RCC 7860 (cell line): ENCODE data around the gene LAMTOR5.
"Not testable (repeated sequence)": the region's sequence is repeated elsewhere in the genome, so short reads cannot be mapped to it uniquely, and the experiment has no call there.

Experiments
- DNase-seq: peaks from one replicate; pipeline ENCODE4 v3.0.0-alpha.2; 2015; ENCODE audit warnings: low spot score
- FAIRE-seq: peaks from 2 replicates; lab custom pipeline; 2012; peaks lifted over from hg19 to GRCh38; lab: Jason Lieb, UNC

The LAMTOR5 gene

DNA sequence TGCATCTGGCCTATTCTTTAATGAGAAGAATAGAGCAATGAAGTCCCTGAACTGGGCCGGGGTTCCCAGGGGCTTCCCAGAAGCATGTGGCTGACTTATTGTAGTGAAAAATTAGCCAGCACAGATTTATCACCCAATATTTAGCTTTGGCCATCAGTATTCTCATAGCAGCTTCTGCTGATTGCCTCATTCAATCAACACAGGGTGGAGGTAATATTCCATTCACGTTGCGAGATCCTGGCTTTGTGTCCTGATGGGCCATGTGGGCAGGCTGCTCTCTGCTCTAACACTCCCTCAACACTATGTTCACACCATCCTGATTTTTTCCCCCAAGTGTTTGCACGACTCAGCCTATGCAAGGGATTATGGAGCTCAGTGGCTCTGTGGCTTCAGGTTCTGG, 21.5 kb upstream of the LAMTOR5 start:
- FAIRE-seq = no peak
- no peak for DNase-seq

DNA sequence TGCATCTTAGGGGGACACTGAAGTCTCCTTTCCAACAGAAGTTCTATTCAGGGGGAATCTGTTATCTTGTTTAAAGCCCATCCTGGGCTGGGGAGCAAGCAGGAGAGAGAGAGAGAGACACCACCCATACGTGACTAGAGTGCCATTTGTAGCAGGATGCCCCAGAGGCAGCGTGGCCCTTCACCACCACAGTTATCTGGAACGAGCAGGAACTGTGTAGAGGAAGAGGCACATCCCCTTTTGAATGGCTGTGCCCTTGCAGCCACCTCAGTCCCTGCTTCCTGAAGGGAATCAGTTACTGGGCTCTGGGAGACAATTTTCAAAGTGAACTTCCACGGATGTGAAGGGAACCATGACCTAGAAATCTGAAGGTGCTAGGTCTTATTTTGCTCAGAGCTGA, 19.4 kb upstream of the LAMTOR5 start:
- FAIRE-seq (no peak), DNase-seq (no peak)

DNA sequence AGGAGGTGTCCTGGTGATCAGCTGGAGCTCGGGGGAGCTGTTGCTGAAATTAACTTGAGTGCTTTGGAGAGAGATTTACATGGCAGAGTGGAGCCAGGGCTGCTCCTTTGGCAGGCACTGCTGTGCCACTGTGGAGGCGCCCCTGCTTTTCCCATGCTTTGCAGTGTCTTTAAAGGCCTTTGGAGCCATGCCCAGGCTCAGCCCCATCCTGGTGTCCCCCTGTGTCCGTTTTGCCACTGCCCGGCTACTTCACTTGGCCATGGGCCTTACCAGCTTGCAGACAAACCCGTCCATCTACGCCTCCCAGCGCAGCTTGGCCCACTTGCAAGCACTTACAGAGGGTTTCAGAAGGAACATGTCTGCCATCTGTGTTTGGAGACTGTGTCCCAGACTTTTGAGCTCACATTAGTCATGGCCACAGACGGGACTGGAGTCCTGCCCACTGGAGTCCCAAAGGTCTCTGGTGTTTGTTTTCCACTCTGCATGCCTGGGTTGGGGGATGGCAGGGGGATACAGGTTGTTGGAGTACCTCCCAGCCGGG, 18.2 kb upstream of the LAMTOR5 start:
- FAIRE-seq (no peak), DNase-seq (no peak)

DNA sequence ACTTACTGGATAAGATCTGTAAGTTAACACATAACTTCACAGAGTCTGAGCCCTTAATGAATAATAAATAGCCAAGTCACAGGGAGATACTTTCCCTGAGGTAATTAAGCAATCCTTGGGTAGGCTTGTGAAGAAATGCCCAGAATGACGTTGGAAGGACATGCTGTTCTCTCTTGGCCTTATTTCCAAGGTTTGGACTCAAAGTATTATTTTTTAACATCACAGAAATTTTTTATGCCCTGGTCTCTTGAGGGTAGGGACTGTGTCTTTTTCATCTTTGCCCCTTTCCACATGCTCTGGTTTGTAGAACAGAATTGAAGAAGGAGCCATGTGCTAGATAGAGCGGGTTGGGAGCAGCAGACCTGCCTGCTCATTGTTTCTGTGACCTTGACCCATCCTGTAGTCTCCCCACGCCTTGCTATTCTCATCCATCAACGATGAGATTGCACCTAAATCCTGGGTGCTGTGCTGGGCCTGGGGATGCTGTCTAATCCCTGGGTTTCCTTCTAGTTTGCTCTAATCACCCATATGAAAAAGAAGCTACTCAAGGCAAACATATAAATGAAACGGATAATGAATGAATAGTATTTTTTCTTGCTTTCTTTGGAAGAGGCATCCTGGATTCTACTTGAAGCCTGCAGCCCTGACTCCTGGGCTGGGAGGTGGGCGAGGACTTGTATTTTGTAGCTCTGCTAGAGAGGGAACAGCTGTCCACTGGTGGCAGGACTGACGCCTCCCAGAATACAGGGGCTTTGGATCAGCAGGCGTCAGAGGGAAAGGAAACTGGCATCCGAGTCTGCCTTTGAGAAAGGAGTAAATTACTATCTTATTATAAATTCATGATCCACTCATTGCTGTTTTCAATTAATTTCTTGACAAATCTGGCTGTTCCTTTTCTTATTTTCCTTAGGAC, 17.5 kb upstream of the LAMTOR5 start:
- FAIRE-seq = no peak
- DNase-seq = no peak

DNA sequence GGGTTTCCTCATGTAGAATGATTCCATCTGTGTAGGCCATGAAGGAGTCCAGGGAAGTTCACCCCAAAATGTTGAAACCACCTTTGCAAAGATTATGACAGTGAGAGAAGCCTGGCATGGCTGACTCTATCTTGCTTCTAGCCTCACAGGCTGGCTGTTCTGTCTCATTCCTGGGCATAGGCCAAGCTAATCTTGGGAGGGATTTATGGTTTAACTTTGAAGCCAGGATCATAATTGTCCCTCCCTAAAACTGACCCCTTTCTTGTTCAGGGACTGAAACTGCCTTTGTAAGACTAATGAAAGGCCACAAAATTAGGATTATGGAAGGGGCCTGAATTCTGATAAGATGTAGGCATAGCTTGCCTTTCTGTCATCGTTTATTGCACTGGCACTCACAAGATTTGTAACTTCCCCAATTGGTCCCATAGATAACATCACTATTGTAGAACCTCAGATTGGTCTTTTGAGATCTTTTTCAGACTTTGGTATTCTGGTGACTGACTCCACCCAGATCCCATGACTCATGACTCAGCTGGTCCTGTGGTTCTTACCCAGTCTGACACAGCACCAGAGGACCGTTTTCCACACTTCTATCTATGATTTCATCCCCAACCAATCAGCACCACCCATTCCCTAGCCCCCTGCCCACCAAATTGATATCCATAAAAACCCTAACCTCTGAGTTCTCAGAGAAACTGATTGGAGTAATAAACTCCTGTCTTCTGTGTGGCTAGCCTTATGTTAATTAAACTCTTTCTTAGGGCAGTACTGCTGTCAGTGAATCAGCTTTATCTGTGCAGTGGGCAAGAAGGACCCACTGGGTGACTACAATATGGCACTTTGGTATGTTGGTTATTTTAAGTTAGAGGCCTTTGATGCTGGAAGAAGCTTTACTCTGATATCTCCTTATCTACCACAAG, 13.6 kb upstream of the LAMTOR5 start:
- no peak for FAIRE-seq
- DNase-seq = peak; percentile 15

DNA sequence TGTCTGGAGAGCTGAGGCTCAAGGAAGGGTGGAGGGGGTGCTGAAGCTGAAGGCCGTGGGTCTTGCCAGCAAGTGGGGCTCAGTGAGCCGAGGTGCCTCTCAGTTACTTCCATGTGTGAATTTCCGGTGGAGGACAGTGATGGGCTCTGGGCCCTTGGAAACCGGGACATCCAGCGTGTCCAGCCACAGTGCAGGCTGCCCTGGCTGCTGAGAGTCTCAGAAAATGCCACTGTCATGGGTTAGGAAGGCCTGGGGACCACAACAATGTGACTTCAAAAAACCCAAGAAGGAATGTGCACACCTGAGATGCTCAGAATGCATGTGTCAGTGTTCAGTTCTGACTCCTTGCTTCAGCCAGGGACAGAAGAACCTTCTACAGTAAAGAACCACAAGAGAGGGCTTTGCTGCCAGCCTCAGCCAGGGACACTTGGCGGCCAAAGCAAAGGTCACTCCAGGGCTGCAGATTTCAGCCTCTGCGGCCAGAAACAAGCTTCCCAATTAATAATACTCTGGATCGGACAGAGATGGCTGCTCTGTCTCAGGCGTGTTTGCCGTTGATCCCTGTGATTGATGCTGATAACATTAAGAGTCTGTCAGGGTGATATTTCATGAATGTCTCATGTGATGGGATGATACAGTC, 12.6 kb upstream of the LAMTOR5 start:
- FAIRE-seq (no peak), DNase-seq (no peak)

DNA sequence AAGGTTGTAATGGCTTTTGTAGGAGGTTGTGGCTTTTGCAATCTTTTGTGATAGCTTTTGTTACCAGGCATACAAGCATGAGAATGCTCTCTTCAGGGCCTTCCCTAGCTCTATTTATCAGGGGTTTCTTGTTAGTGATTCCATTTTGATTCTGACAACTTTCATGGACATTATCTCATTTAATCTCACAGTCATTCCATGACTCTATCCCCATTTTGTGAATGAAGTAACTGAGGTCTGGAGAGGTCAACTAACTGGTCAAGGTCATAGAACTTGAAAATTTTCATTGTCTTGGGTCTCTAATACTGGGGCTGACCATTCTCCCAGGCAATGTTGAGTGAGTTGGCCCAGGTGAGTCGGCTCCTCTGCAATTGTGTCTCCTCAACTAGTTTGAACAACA, 11.2 kb upstream of the LAMTOR5 start:
- DNase-seq (no peak), FAIRE-seq (no peak)

DNA sequence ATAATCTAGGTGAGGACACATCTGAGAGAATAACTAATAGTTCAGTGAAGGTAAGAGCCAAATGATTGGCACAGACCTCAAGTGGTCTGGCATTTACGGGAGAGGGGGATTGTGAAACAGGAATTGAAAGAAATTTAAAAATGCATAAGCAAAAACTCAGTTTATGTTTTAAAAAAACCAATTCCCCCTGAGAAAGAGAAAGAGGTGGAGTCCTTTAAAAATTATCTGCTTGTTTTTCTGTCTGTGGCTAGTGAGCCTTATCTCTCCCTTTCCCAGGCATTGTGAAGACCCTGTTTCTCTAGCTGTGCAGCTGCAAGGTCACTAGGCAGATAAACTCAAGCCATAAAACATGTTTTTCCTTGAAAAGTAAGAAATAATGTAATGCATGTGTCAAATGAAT, 5.6 kb upstream of the LAMTOR5 start:
- not testable (repeated sequence) for DNase-seq, FAIRE-seq

DNA sequence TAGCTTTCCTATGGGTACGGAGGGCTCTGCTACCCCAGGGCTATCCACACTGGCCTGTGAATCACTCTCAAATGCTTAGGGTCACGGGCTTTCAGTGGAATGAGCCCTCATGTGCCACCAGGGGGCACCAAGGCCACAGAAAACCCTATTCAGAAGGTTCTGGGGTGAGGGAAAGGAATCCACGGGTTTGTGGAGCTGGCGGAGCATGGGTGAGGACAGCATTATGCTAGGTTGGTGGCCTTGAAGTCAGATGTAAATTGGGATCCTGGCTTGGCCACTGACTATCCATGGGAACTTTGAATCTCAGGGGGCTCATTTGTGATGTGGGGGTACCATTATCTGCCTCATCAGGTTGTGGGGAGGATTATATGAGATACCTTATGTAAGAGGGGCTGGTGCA, 5.1 kb upstream of the LAMTOR5 start:
- no peak for FAIRE-seq
- peak; percentile 32 for DNase-seq

DNA sequence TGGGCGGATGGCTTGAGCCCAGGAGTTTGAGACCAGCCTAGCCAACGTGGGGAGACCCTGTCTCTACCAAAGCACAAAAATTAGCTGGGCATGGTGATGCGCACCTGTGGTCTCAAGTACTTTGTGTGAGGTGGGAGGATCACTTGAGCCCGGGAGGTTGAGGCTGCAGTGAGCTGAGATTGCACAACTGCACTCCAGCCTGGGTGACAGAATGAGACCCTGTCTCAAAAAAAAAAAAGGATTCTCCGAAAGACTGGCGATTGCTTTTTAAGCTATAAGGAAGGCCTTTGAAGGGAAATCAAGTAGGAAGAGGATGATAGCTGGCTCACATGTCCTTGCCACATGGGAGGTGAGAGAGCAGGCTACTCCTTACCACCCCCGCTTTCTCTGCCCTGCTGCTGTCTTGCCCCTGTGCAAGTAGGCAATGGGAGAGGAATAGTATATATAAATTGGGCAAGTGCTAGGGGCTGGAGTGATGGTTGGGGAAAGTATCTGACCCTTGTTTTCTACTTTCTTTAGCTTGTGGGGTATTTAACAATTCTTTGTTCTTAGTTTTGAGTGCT, 3.8 kb upstream of the LAMTOR5 start:
- no peak for FAIRE-seq
- DNase-seq = no peak

DNA sequence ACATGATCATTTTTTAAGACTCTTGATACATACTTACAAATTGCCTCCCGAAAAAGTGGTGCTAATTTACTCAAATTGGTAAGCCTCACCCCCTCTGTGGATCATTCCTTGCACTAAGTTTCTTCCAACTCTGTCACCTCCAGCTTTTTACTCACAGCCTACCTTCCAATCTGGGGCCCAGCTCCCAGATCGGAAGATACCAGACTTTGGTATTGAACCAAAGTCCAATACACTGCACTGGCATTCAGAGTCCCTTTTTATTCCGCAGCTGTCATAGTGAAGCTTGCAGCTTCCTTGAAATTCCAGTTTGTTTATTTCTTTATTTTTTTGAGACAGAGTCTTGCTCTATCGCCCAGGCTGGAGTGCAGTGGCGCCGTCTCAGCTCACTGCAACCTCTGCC, 1.8 kb upstream of the LAMTOR5 start:
- DNase-seq (no peak), FAIRE-seq (no peak)

DNA sequence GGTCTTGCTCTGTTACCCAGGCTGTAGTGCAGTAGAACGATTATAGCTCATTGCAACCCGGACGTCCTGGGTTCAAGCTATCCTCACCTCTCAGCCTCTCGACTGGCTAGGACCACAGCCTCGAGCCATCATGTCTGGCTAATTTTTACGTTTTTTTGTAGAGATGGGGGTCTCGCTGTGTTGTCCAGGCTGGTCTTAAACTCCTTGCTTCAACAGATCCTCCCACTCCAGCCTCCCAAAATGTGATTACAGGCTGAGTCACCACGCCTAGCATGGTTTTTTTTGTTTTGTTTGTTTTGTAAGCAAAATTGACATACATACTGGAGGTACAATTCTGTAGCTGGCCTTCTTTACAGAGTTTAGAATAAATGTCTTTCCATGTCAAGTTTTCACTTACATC, 994 bp upstream of the LAMTOR5 start:
- FAIRE-seq (no peak), DNase-seq (no peak)

DNA sequence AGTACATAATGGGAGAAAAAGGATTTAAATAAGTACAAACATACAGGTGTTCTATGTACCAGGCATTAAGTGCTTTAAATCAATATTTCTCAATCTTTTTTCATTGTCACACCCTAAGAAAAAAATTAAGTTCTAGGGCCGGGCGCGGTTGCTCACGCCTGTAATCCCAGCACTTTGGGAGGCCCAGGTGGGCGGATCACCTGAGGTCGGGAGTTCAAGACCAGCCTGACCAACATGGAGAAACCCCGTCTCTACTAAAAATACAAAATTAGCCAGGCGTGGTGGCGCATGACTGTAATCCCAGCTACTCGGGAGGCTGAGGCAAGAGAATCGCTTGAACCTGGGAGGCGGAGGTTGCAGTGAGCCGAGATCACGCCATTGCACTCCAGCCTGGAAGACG, 1.1 kb downstream of the LAMTOR5 start:
- FAIRE-seq, DNase-seq: not testable (repeated sequence)

DNA sequence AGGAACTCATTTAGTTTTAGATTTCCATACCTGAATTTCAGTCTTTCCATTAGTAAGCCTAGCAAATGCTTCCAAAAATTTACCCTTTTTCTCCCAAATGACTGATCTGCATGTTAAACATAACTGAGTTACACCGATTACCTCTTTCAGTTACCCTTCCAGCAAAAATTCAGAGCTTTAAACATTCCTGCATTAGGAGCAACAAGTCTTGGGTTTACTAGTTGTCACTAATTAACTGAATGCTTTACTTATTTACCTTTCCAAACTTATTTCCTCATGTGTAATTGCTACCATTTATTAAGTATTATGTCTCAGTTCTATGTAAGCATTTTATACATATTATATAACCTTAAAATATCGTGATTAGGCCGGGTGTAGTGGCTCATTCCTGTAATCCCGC, 3.1 kb downstream of the LAMTOR5 start:
- FAIRE-seq = no peak
- no peak for DNase-seq

DNA sequence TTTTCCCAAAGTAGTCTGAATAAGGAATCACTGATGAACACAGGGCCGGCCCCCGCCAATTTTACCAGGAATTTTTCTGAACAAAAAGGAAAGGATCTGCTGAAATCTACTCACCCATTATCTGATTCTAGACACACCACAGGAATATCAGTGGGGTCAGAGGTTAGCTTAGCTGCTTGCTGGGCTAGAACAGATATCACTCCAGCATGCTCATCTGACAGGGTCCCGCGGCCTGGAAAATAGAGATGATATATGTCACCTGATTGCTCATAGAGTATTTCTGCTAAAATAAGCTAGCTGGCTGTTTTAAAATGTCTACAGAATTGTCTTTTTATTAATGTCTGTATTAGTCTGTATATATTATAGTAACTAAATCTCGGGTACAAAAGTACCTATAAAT, 3.7 kb downstream of the LAMTOR5 start:
- no peak for FAIRE-seq
- no peak for DNase-seq

DNA sequence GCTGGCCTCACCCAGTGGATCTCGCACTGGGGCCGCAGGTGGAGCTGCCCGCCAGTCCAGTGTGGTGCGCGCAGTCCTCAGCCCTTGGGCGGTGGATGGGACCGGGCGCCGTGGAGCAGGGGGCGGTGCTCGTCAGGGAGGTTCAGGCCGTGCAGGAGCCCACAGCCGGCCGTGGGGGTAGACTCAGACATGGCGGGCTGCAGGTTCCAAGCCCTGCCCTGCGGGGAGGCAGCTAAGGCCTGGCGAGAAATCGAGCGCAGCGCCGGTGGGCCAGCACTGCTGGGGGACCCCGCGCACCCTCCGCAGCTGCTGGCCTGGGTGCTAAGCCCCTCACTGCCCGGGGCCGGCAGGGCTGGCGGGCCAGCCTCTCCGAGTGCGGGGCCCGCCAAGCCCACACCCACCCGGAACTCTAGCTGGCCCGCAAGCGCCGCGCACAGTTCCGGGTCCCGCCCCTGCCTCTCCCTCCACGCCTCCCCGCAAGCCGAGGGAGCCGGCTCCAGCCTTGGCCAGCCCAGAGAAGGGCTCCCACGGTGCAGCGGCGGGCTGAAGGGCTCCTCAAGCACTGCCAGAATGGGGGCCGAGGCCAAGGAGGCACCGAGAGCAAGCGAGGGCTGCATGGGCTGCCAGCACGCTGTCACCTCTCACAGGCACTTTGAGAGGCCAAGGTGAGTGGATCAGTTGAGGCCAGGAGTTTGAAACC, 11.1 kb downstream of the LAMTOR5 start:
- FAIRE-seq, DNase-seq: not testable (repeated sequence)

DNA sequence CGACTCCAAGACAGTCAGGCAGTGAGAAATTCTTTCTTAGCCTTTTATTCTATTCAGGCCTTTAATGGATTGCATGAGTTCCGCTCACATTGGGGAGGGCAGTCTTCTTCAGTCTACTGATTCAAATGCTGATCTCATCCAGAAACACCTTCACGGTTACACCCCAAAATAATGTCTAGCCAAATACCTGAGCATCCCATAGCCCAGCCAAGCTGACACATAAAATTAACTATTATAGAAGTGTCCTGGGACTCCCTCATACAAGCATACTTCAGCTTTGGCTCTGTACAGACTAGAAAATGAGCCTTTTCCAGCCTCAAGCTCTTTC, 13.0 kb downstream of the LAMTOR5 start:
- DNase-seq (no peak), FAIRE-seq (no peak)

DNA sequence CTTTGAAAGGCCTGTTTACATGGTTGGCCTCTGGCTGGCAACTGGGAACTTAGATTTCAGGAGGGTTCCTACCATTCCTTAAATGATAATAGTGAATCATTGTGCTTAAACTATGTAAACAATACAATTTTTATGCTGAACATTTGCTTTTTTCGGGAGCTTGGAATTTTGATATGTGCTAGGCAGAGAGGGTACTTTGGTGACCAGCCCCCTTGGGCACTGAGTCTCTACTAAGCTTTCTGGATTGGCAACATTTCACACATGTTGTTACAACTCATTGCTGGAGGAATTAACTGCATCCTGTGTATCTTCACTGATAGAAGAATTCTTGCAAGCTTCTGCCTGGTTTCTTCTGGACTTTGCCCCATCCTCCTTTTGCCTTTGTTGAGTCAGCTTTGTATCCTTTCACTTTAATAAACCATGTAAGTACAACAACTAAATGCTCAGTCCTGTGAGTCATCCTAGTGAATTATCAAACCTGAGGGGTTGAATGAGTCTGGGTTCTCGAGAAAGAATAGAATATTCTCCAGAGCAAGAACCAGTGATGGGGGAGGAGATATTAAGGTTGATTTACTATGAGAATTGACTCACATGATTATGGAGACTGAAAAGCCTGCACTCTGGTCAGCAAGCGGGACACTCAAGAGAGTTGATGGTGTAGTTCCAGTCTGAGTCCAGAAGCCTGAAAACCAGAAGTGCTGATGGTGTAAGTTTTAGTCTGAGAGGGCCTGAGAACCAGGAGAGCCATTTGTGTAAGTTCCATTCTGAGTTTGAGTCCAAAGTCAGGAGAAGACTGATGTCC, 13.6 kb downstream of the LAMTOR5 start:
- FAIRE-seq = peak; percentile 99
- DNase-seq = peak; percentile 97

DNA sequence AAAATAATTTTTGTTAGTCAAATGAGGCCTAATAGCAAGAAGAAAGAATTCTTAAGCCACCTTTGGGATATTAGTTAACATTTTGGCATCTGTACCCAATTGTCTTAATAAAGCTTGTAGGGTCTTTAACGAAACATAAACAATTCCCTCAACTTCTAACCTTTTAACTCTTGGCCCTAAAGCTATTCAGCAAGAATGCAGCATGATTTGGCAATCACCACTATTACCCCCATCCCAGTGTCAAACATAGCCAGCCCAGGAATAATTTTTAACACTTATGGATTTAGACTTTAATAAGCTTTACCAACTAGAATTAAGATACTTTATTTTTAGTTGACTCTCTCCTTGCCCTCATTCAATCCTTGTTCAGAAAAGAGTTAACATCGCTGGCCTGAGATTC, 14.2 kb downstream of the LAMTOR5 start:
- FAIRE-seq (no peak), DNase-seq (no peak)
